ENCODE data around the gene VAV1.

DNA sequence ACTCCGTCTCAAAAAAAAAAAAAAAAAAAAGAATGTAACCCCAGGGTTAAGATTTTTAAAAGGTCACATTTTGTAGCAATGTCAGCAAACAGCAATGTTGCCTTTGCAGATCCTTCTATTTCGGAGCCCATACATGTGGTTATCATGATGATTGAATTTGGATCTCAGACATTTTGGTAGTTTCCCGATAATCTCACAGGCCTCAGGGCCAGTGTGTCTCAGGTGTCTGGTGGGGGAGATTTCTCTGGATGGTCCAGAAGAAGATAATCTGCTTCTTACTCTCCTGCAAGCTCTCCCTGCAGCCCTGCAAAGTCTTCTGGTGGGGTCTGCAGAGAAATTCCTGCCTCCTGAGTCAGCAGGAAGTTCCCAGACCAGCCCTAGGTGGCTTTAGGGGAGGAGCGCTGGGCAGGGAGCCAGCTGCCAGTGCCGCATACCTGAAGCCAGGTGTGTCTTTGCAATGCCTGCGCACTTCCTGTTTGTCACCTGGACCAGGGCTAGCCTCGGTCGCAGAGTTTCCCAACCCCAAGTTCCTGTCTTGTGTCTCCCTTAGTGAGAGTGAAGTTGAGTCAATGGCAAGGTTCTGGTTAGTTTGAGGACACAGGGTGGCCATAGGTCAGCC lies 6.7 kb upstream of the VAV1 start:
- TF ChIP-seq, protein P1, sequence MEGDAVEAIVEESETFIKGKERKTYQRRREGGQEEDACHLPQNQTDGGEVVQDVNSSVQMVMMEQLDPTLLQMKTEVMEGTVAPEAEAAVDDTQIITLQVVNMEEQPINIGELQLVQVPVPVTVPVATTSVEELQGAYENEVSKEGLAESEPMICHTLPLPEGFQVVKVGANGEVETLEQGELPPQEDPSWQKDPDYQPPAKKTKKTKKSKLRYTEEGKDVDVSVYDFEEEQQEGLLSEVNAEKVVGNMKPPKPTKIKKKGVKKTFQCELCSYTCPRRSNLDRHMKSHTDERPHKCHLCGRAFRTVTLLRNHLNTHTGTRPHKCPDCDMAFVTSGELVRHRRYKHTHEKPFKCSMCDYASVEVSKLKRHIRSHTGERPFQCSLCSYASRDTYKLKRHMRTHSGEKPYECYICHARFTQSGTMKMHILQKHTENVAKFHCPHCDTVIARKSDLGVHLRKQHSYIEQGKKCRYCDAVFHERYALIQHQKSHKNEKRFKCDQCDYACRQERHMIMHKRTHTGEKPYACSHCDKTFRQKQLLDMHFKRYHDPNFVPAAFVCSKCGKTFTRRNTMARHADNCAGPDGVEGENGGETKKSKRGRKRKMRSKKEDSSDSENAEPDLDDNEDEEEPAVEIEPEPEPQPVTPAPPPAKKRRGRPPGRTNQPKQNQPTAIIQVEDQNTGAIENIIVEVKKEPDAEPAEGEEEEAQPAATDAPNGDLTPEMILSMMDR (IDR thresholded peaks at IDR 0.05; ENCODE audit: poor library complexity, severe bottlenecking): no peak
- TF ChIP-seq, protein P2, sequence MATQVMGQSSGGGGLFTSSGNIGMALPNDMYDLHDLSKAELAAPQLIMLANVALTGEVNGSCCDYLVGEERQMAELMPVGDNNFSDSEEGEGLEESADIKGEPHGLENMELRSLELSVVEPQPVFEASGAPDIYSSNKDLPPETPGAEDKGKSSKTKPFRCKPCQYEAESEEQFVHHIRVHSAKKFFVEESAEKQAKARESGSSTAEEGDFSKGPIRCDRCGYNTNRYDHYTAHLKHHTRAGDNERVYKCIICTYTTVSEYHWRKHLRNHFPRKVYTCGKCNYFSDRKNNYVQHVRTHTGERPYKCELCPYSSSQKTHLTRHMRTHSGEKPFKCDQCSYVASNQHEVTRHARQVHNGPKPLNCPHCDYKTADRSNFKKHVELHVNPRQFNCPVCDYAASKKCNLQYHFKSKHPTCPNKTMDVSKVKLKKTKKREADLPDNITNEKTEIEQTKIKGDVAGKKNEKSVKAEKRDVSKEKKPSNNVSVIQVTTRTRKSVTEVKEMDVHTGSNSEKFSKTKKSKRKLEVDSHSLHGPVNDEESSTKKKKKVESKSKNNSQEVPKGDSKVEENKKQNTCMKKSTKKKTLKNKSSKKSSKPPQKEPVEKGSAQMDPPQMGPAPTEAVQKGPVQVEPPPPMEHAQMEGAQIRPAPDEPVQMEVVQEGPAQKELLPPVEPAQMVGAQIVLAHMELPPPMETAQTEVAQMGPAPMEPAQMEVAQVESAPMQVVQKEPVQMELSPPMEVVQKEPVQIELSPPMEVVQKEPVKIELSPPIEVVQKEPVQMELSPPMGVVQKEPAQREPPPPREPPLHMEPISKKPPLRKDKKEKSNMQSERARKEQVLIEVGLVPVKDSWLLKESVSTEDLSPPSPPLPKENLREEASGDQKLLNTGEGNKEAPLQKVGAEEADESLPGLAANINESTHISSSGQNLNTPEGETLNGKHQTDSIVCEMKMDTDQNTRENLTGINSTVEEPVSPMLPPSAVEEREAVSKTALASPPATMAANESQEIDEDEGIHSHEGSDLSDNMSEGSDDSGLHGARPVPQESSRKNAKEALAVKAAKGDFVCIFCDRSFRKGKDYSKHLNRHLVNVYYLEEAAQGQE (IDR thresholded peaks at IDR 0.05; ENCODE audit: borderline replicate concordance): no peak
- TF ChIP-seq MXI1 (conservative IDR thresholded peaks at IDR 0.05; ENCODE audit: poor library complexity, severe bottlenecking) (no peak), TAF1 (IDR thresholded peaks at IDR 0.05; ENCODE audit: low read depth) (no peak), RAD21 (conservative IDR thresholded peaks at IDR 0.05) (no peak), EZH2 (IDR thresholded peaks at IDR 0.05; ENCODE audit: borderline replicate concordance, insufficient read depth, low read length, poor library complexity, severe bottlenecking) (no peak), POLR2AphosphoS5 (IDR thresholded peaks at IDR 0.05) (no peak), EP300 (conservative IDR thresholded peaks at IDR 0.05; ENCODE audit: poor library complexity, severe bottlenecking) (no peak)
